ENCODE results near the gene LETM1. TPM values are rescaled to one million over a fixed set of nuclear protein-coding genes. Genes with fewer than 3 reads are reported as not detected.

Gene LETM1
- total RNA-seq, 1 experiment from 2014 or later: 102 TPM

GRCh38 chr4:1826531-1827350 is 29.2 kb downstream of the LETM1 start:
- BruUV-seq (replicated peaks): no TSS peak
- H3K27me3 ChIP-seq (replicated peaks; ENCODE audit: insufficient read depth, low read depth, low read length, poor library complexity): no peaks in the 10 kb centered on the region
- intact Hi-C loops (cut with micrococcal nuclease; ENCODE audit: unreplicated experiment): no loop called here
- no peak for DNase-seq (ENCODE audit: low spot score)
- no peak overlapping the region for H3K27ac ChIP-seq (ENCODE audit: low read depth, low read length, poor library complexity, severe bottlenecking)
- CTCF ChIA-PET: interaction anchor here (0.6 to 0.7 kb wide), 2 partner anchors 79 to 101 kb away, joined by 4 to 7 read pairs; no protein-coding TSS in a partner anchor
- H3K4me1 ChIP-seq (ENCODE audit: insufficient read depth, low read length, poor library complexity, severe bottlenecking): no peaks in the 10 kb centered on the region
- no peak for TF ChIP-seq CTCF (conservative IDR thresholded peaks at IDR 0.05; ENCODE audit: low read depth, low read length)
- no peak for TF ChIP-seq EZH2 (IDR thresholded peaks at IDR 0.05; ENCODE audit: borderline replicate concordance, low read depth, low read length, poor library complexity, severe bottlenecking)
- no peaks in the 10 kb centered on the region for H3K9me3 ChIP-seq (ENCODE audit: low read depth, low read length, poor library complexity, severe bottlenecking)
- peaks cover 52% of the 10 kb centered on the region for H3K36me3 ChIP-seq (ENCODE audit: insufficient read depth, low read length, poor library complexity, severe bottlenecking)
- POLR2A ChIA-PET (ENCODE audit: low non-redundant PET): no interaction called here
- H3K4me3 ChIP-seq (ENCODE audit: low read depth, low read length, poor library complexity, severe bottlenecking): no peak overlapping the region

- TF ChIP-seq EZH2 (IDR thresholded peaks at IDR 0.05; ENCODE audit: borderline replicate concordance, low read depth, low read length, poor library complexity, severe bottlenecking) (no peak), CTCF (conservative IDR thresholded peaks at IDR 0.05; ENCODE audit: low read depth, low read length) (no peak)
- no peaks in the 10 kb centered on the region for H3K9me3 ChIP-seq (ENCODE audit: low read depth, low read length, poor library complexity, severe bottlenecking)
- intact Hi-C loops (cut with micrococcal nuclease; ENCODE audit: unreplicated experiment): no loop called here
- no peak overlapping the region for H3K4me3 ChIP-seq (ENCODE audit: low read depth, low read length, poor library complexity, severe bottlenecking)
- no peak for DNase-seq (ENCODE audit: low spot score)
- ChIA-PET POLR2A (ENCODE audit: low non-redundant PET) (no interaction called here), CTCF (no interaction called here)
- BruUV-seq (replicated peaks): no TSS peak
- H3K27me3 ChIP-seq (replicated peaks; ENCODE audit: insufficient read depth, low read depth, low read length, poor library complexity): no peaks in the 10 kb centered on the region
- H3K27ac ChIP-seq (ENCODE audit: low read depth, low read length, poor library complexity, severe bottlenecking): no peak overlapping the region
- no peaks in the 10 kb centered on the region for H3K4me1 ChIP-seq (ENCODE audit: insufficient read depth, low read length, poor library complexity, severe bottlenecking)
- peaks cover 49% of the 10 kb centered on the region for H3K36me3 ChIP-seq (ENCODE audit: insufficient read depth, low read length, poor library complexity, severe bottlenecking)
These were observed 30.6 kb downstream of the LETM1 start for GRCh38 chr4:1825326-1825725.

- H3K27ac ChIP-seq (ENCODE audit: low read depth, low read length, poor library complexity, severe bottlenecking): no peak overlapping the region
- BruUV-seq (replicated peaks): no TSS peak
- peaks cover 44% of the 10 kb centered on the region for H3K36me3 ChIP-seq (ENCODE audit: insufficient read depth, low read length, poor library complexity, severe bottlenecking)
- H3K4me3 ChIP-seq (ENCODE audit: low read depth, low read length, poor library complexity, severe bottlenecking): no peak overlapping the region
- no peaks in the 10 kb centered on the region for H3K4me1 ChIP-seq (ENCODE audit: insufficient read depth, low read length, poor library complexity, severe bottlenecking)
- intact Hi-C loops (cut with micrococcal nuclease; ENCODE audit: unreplicated experiment): no loop called here
- CTCF ChIA-PET: no interaction called here
- no peaks in the 10 kb centered on the region for H3K27me3 ChIP-seq (replicated peaks; ENCODE audit: insufficient read depth, low read depth, low read length, poor library complexity)
- no peaks in the 10 kb centered on the region for H3K9me3 ChIP-seq (ENCODE audit: low read depth, low read length, poor library complexity, severe bottlenecking)
- POLR2A ChIA-PET (ENCODE audit: low non-redundant PET): no interaction called here
- no peak for DNase-seq (ENCODE audit: low spot score)
- TF ChIP-seq EZH2 (IDR thresholded peaks at IDR 0.05; ENCODE audit: borderline replicate concordance, low read depth, low read length, poor library complexity, severe bottlenecking) (no peak), CTCF (conservative IDR thresholded peaks at IDR 0.05; ENCODE audit: low read depth, low read length) (no peak)
These were observed 31.2 kb downstream of the LETM1 start for GRCh38 chr4:1824746-1825145.

Measured in A673 (cell line).